Activated T-cell treated with anti-CD3 and anti-CD28 coated beads, Interleukin-2, amount 50 U/mL, for 4 hours (primary cell): Measurements from ENCODE around the gene A4GNT. TPM values are rescaled to one million over a fixed set of nuclear protein-coding genes. Genes with fewer than 3 reads are reported as not detected.

Experiments used
- total RNA-seq, 3 donors: library from RNA; stranded (reverse); gene quantifications; one replicate each; pipeline ENCODE4 v1.2.1, GENCODE V29; 2021

A4GNT gene
- total RNA-seq, 3 donors from 2014 or later: not detected

Other genes with a start within 250 kb of the A4GNT start
- under 1 TPM; 0.08 to 0.18 (median 0.13) TPM for gene CLDN18, start 122.2 kb downstream of the A4GNT start, total RNA-seq
- not detected for gene DZIP1L, start 16.8 kb downstream of the A4GNT start, total RNA-seq
- 10 to 100 TPM; 36.2 to 40.9 (median 37.8) TPM for gene DBR1, start 42.5 kb upstream of the A4GNT start, total RNA-seq
- 10 to 100 TPM; 51.4 to 54.6 (median 52.4) TPM for gene ARMC8, start 54.9 kb upstream of the A4GNT start, total RNA-seq
- gene NME9, start 197.5 kb upstream of the A4GNT start, total RNA-seq: not detected
- gene MRAS, start 216.2 kb upstream of the A4GNT start, total RNA-seq: under 1 TPM; 0.19 to 0.56 (median 0.34) TPM